Liver (tissue), 9 donors: Measurements from ENCODE around the gene IP6K3. TPM values are rescaled to one million over a fixed set of nuclear protein-coding genes. Genes with fewer than 3 reads are reported as not detected.

Experiments used
- DNase-seq: peaks from one replicate; pipeline ENCODE4 v3.0.0-alpha.2; 2017; ENCODE audit warnings: low spot score
- H3K27ac ChIP-seq, 2 donors: one replicate each; pipeline ENCODE4 v1.7.0; 2013; ENCODE audit warnings: inconsistent platforms in 2 of 2, low read length in 2 of 2, control low read depth in 1 of 2, low read depth in 1 of 2, mild to moderate bottlenecking in 1 of 2
- H3K27me3 ChIP-seq, 4 donors: one replicate each; pipeline versions ENCODE4 v1.6.1 to v1.7.0; 2013; ENCODE audit warnings: low read length in 3 of 4, inconsistent platforms in 1 of 4, mild to moderate bottlenecking in 1 of 4, moderate library complexity in 1 of 4; ENCODE audit not compliant: control insufficient read depth in 4 of 4, insufficient read depth in 4 of 4
- H3K36me3 ChIP-seq, 4 donors: one replicate each; pipeline versions ENCODE4 v1.6.1 to v1.7.0; 2013; ENCODE audit warnings: low read length in 3 of 4, mild to moderate bottlenecking in 3 of 4, low read depth in 1 of 4, moderate library complexity in 1 of 4; ENCODE audit not compliant: control insufficient read depth in 4 of 4, insufficient read depth in 3 of 4
- H3K4me1 ChIP-seq, 4 donors: one replicate each; pipeline versions ENCODE4 v1.6.1 to v1.7.0; 2013; ENCODE audit warnings: low read length in 3 of 4, mild to moderate bottlenecking in 3 of 4, moderate library complexity in 1 of 4; ENCODE audit not compliant: control insufficient read depth in 4 of 4, insufficient read depth in 4 of 4
- H3K4me3 ChIP-seq, 3 donors: one replicate each; pipeline versions ENCODE4 v1.6.1 to v1.7.0; 2013; ENCODE audit warnings: low read length in 3 of 3, control low read depth in 1 of 3, low read depth in 1 of 3, mild to moderate bottlenecking in 1 of 3
- H3K9ac ChIP-seq, 2 donors: one replicate each; pipeline ENCODE4 v1.7.0; 2013; ENCODE audit warnings: low read length in 2 of 2, mild to moderate bottlenecking in 2 of 2, moderate library complexity in 2 of 2, control low read depth in 1 of 2, low read depth in 1 of 2
- H3K9me3 ChIP-seq, 4 donors: one replicate each; pipeline versions ENCODE4 v1.6.1 to v1.7.0; 2013; ENCODE audit warnings: low read length in 3 of 4; ENCODE audit not compliant: control insufficient read depth in 4 of 4
- EGR1 ChIP-seq, 2 donors: IDR thresholded peaks; 2 replicates each; pipeline ENCODE4 v1.6.1; 2016 to 2018; ENCODE audit warnings: antibody characterized with exemption in 2 of 2, low read depth in 2 of 2
- FOXA1 ChIP-seq: IDR thresholded peaks from 2 replicates; pipeline ENCODE4 v1.6.1; 2016; ENCODE audit warnings: antibody characterized with exemption
- FOXA2 ChIP-seq: IDR thresholded peaks from 2 replicates; pipeline ENCODE4 v1.6.1; 2016; ENCODE audit warnings: antibody characterized with exemption
- GABPA ChIP-seq, 2 donors: IDR thresholded peaks in 1 of 2; conservative IDR thresholded peaks in 1 of 2; 2 replicates each; pipeline ENCODE4 v1.6.1; 2016; ENCODE audit warnings: antibody characterized with exemption in 2 of 2, mild to moderate bottlenecking in 1 of 2, moderate library complexity in 1 of 2
- HNF4A ChIP-seq, 2 donors: conservative IDR thresholded peaks; 2 replicates each; pipeline ENCODE4 v1.6.1; 2016; ENCODE audit warnings: antibody characterized with exemption in 2 of 2, mild to moderate bottlenecking in 2 of 2
- HNF4G ChIP-seq: IDR thresholded peaks from 2 replicates; pipeline ENCODE4 v1.6.1; 2016; ENCODE audit warnings: antibody characterized with exemption
- JUND ChIP-seq, 2 donors: IDR thresholded peaks; 2 replicates each; pipeline ENCODE4 v1.6.1; 2016; ENCODE audit warnings: antibody characterized with exemption in 2 of 2
- NR2F2 ChIP-seq: IDR thresholded peaks from 2 replicates; pipeline ENCODE4 v1.6.1; 2016; ENCODE audit warnings: antibody characterized with exemption
- RAD21 ChIP-seq, 2 donors: IDR thresholded peaks; 2 replicates each; pipeline ENCODE4 v1.6.1; 2016; ENCODE audit warnings: antibody characterized with exemption in 2 of 2, mild to moderate bottlenecking in 2 of 2
- RXRA ChIP-seq, 2 donors: IDR thresholded peaks; 2 replicates each; pipeline ENCODE4 v1.6.1; 2017 to 2018; ENCODE audit warnings: antibody characterized with exemption in 2 of 2, mild to moderate bottlenecking in 1 of 2
- SP1 ChIP-seq: IDR thresholded peaks from 2 replicates; pipeline ENCODE4 v1.6.1; 2018; ENCODE audit warnings: antibody characterized with exemption, mild to moderate bottlenecking
- TAF1 ChIP-seq: conservative IDR thresholded peaks from 2 replicates; pipeline ENCODE4 v1.6.1; 2016; ENCODE audit warnings: antibody characterized with exemption, mild to moderate bottlenecking
- YY1 ChIP-seq: IDR thresholded peaks from 2 replicates; pipeline ENCODE4 v1.6.1; 2016; ENCODE audit warnings: antibody characterized with exemption, mild to moderate bottlenecking
- WGBS: extraction: QIAGEN DNeasy Blood & Tissue Kit; methylation state at CpG from one replicate; pipeline ENCODE4 v1.1.7; 2013; 5-methylcytosine and 5-hydroxymethylcytosine counted together
- polyA plus RNA-seq, 2 donors: library from polyadenylated mRNA; stranded (reverse) in 1 of 2; unstranded in 1 of 2; fragments of 200-250 nt in 1 of 2; fragments of >200 nt in 1 of 2; fragmentation: Nextera tagmentation in 1 of 2; extraction: Ambion mirVana in 1 of 2; gene quantifications; one replicate each; pipeline versions ENCODE4 v1.2.1 to v1.2.3, GENCODE V29; 2013 to 2015
- total RNA-seq, 2 donors: library from RNA; depleted of rRNA; stranded (reverse); fragments of >200 nt; gene quantifications; one replicate each; pipeline ENCODE4 v1.2.3, GENCODE V29; 2014
- TF ChIP-seq, protein P1 (sequence below): IDR thresholded peaks from 2 replicates; pipeline ENCODE4 v1.6.1; 2016; ENCODE audit warnings: antibody characterized with exemption, mild to moderate bottlenecking
- TF ChIP-seq, protein P2 (sequence below): IDR thresholded peaks from 2 replicates; pipeline ENCODE4 v1.6.1; 2016; ENCODE audit warnings: antibody characterized with exemption
- TF ChIP-seq, protein P3 (sequence below): IDR thresholded peaks from 2 replicates; pipeline ENCODE4 v1.6.1; 2016; ENCODE audit warnings: antibody characterized with exemption
- TF ChIP-seq, protein P4 (sequence below): fragments of 150-350 bp; IDR thresholded peaks from 2 replicates; pipeline ENCODE4 v1.5.1; 2017; ENCODE audit warnings: improper control_type of control experiment, low read depth, low read length; ENCODE audit not compliant: missing input control
- TF ChIP-seq, protein P5 (sequence below): IDR thresholded peaks from 2 replicates; pipeline ENCODE4 v1.6.1; 2016; ENCODE audit warnings: antibody characterized with exemption
- donor health status: healthy.
- donor health status: healthy.
- donor health status: healthy.
- donor health status: healthy.
- donor health status: healthy.

The IP6K3 gene
- total and polyA plus RNA-seq, 4 donors: 1.5 to 12.9 (median 6.7) TPM

DNA sequence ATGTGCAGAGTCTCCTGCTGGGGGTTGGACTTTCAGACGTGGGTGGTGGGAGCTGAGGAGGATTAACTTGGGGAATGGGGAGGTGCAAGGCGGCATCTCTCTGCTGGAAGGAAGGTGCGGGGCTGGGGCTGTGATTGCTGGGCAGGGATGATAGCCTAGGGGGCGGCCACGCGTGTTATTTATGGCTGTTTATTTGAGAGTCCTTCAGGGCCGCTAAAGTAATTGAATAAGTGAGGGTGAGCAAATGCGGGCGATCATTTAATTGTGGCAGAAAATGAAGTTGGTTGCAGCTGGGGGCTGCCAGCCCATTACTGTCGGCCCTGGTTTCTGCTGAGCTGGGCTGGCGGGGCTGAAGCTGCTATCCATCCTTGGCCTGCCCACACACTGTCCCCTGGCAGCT lies 7.5 kb upstream of the IP6K3 start:
- Histone ChIP-seq H3K9me3 (no peaks in the 10 kb centered on the region), H3K9ac (no peak overlapping the region), H3K27ac (no peak overlapping the region), H3K4me3 (no peak overlapping the region), H3K36me3 (no peaks in the 10 kb centered on the region), H3K4me1 (peaks cover 0 to 23% (median 11%) of the 10 kb centered on the region in 4 donors), H3K27me3 (no peaks in the 10 kb centered on the region)
- 93% methylated on average over 11 of the region's 11 CpGs for WGBS
- TF ChIP-seq RXRA (IDR thresholded peaks at IDR 0.05): no peak
- no peak for TF ChIP-seq HNF4A (conservative IDR thresholded peaks at IDR 0.05)
- TF ChIP-seq JUND (IDR thresholded peaks at IDR 0.05): no peak
- TF ChIP-seq, protein P1, sequence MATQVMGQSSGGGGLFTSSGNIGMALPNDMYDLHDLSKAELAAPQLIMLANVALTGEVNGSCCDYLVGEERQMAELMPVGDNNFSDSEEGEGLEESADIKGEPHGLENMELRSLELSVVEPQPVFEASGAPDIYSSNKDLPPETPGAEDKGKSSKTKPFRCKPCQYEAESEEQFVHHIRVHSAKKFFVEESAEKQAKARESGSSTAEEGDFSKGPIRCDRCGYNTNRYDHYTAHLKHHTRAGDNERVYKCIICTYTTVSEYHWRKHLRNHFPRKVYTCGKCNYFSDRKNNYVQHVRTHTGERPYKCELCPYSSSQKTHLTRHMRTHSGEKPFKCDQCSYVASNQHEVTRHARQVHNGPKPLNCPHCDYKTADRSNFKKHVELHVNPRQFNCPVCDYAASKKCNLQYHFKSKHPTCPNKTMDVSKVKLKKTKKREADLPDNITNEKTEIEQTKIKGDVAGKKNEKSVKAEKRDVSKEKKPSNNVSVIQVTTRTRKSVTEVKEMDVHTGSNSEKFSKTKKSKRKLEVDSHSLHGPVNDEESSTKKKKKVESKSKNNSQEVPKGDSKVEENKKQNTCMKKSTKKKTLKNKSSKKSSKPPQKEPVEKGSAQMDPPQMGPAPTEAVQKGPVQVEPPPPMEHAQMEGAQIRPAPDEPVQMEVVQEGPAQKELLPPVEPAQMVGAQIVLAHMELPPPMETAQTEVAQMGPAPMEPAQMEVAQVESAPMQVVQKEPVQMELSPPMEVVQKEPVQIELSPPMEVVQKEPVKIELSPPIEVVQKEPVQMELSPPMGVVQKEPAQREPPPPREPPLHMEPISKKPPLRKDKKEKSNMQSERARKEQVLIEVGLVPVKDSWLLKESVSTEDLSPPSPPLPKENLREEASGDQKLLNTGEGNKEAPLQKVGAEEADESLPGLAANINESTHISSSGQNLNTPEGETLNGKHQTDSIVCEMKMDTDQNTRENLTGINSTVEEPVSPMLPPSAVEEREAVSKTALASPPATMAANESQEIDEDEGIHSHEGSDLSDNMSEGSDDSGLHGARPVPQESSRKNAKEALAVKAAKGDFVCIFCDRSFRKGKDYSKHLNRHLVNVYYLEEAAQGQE: no peak
- TF ChIP-seq EGR1 (IDR thresholded peaks at IDR 0.05; ENCODE audit: low read depth in 2 of 2): no peak
- no peak for TF ChIP-seq GABPA (IDR thresholded peaks at IDR 0.05 in 1 of 2, conservative IDR thresholded peaks at IDR 0.05 in 1 of 2)
- TF ChIP-seq NR2F2: no peak
- no peak for TF ChIP-seq YY1
- TF ChIP-seq, protein P2, sequence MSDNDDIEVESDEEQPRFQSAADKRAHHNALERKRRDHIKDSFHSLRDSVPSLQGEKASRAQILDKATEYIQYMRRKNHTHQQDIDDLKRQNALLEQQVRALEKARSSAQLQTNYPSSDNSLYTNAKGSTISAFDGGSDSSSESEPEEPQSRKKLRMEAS: no peak
- no peak for TF ChIP-seq FOXA1
- no peak for TF ChIP-seq TAF1
- no peak for TF ChIP-seq RAD21 (IDR thresholded peaks at IDR 0.05)
- TF ChIP-seq HNF4G: no peak
- TF ChIP-seq, protein P3, sequence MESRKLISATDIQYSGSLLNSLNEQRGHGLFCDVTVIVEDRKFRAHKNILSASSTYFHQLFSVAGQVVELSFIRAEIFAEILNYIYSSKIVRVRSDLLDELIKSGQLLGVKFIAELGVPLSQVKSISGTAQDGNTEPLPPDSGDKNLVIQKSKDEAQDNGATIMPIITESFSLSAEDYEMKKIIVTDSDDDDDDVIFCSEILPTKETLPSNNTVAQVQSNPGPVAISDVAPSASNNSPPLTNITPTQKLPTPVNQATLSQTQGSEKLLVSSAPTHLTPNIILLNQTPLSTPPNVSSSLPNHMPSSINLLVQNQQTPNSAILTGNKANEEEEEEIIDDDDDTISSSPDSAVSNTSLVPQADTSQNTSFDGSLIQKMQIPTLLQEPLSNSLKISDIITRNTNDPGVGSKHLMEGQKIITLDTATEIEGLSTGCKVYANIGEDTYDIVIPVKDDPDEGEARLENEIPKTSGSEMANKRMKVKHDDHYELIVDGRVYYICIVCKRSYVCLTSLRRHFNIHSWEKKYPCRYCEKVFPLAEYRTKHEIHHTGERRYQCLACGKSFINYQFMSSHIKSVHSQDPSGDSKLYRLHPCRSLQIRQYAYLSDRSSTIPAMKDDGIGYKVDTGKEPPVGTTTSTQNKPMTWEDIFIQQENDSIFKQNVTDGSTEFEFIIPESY: no peak
- no peak for TF ChIP-seq FOXA2
- TF ChIP-seq SP1: no peak
- TF ChIP-seq, protein P4, sequence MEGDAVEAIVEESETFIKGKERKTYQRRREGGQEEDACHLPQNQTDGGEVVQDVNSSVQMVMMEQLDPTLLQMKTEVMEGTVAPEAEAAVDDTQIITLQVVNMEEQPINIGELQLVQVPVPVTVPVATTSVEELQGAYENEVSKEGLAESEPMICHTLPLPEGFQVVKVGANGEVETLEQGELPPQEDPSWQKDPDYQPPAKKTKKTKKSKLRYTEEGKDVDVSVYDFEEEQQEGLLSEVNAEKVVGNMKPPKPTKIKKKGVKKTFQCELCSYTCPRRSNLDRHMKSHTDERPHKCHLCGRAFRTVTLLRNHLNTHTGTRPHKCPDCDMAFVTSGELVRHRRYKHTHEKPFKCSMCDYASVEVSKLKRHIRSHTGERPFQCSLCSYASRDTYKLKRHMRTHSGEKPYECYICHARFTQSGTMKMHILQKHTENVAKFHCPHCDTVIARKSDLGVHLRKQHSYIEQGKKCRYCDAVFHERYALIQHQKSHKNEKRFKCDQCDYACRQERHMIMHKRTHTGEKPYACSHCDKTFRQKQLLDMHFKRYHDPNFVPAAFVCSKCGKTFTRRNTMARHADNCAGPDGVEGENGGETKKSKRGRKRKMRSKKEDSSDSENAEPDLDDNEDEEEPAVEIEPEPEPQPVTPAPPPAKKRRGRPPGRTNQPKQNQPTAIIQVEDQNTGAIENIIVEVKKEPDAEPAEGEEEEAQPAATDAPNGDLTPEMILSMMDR: no peak
- TF ChIP-seq, protein P5, sequence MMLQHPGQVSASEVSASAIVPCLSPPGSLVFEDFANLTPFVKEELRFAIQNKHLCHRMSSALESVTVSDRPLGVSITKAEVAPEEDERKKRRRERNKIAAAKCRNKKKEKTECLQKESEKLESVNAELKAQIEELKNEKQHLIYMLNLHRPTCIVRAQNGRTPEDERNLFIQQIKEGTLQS: no peak
- DNase-seq: no peak
